ENCODE measurements around the gene PKM.

PKM gene

DNA sequence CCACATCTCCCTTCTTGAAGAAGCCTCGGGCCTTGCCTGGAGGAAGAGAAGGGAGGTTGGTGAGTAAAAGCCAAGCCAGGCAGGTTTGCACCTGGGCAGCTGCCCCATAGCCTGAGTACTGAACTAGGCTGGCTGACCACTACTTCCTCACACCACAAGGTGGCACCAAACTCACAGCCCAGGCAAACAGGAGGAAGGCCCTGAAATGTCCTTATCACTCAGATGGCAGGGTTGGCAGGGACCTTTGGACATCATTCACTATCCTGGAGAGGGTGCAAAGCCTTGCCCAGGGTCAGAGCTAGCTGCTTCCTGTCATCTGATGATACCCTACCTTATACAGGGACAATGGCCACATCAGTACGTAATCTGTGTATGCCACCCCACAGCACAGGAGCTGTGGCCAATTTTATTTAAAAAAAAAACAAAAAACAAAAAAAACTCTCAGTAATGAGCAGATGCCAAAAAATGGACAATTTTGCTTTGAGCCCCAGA is 31.2 kb downstream of the PKM start:
- DNase-seq: peak; percentile 84

DNA sequence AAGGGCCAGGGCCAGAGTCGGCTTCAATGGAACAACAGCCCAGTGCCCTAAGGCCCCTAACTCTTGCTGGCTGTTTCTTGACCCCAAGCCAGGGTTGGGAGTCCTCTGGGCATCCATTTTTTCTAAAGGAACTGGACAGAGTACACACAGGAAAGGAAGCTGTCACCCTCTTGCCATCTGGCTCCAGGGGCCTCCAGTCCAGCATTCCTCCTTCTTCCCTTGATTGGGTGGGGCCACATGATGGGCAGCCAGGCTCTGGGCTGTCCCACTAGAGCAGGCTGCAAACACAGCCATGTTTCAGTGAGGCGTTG is 31.8 kb downstream of the PKM start:
- no peak for DNase-seq

DNA sequence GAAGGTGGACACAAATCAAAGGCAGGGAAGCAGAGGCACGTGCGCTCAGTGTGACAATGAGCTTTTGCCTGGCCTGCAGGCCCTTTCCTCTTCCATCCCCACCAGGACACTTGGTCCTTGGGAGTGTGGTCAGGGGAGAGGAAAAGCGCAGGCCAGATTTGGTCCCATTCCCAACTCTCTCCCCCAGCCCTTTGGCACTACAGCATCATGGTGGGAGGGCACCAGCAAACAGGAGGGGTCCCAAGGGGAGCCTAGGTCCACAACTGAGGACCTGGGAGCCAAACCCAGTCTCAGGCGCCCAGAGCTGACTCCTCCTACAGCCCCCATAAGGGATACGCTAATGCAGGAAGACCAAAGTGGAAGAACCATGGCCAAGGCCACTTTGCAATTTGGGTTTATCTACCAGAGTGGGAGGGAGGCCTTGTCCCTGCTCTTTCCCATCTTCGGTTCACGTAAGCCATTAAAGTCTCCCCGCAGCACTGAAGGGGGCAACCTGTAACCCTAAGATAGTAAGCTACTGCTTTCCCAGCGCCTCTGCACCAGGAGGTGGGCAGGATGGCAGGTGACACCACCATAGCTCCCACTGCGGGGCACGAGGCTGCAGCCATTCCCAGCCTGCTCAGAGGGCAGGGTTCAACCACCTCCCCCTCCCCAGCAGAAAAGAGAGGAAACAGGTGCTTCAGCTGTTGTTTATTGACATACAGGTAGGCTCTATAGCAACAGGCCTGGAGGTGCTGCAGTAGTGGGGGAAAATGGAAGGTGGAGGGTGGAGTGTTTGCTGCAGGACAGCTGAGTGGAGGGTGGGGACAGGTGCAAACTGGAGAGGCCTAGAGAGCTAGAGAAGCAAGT is 32.4 kb downstream of the PKM start:
- DNase-seq: no peak

DNA sequence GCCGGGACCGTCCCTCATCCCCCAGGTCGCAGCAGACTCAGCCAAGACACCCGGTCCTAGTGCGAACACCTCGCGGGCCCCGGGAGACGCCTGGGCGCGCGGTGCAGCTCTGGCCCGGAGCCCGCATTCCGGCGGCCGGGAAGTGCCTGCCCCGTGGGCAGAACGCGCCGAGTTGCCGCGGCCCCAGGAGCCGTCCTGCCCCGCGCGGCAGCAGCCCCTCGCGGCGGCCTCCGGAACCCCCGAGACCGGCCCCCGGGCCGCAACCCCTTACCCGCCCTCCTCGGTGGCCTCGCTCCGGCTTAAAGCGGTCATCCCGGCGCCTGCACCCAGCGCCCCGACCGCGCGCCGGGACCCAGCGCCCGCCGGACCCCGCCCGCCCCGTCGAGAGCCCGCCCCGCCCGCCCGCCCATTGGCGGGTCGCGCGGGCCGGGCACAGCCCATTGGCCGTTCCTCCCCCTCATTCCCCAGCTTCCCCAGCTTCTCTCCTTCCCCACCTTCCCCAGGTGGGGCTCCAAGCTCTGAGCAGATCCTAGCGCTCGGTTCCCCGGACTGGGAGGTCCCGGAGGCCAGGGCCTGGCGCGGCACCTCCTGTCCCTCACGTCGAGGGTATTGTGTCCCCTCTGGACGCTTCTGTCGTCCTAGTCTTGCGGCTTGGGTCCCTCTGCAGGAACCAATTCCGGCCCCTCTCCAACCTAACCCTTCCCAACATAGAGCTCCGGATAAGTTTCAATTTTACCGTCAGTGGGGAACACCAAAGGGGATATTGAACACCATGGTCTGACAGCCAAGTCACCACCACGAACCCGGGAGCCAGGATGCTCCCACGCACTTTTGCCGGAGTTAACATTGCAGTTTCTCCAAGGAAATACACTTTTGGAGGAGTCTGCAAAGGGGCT is 33.3 kb downstream of the PKM start, which contains the start of gene GRAMD2A:
Gene GRAMD2A (minus strand): TSS at position 328 of the 896 bp plus-strand sequence.
- no peak for DNase-seq

DNA sequence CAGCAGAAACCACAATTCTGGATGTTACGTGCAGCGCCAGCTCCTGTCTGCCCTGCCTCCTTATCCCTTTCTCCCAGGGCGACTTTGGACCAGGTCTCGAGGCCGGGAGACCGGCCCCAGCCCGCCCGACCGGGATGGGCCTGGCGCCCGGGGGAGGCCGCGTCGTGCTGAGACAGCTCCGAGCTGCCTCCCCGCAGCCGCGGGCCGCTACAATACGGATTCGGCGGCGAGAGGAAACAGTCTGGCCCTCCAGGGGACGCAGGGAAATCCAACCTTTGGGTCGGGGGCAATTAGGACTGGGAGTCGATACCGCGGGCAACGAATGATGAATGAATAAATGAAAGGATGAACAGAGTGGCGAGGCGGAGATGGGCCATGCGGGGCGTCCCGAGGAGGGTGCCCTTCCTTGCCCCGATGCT is 33.9 kb downstream of the PKM start:
- DNase-seq: no peak

DNA sequence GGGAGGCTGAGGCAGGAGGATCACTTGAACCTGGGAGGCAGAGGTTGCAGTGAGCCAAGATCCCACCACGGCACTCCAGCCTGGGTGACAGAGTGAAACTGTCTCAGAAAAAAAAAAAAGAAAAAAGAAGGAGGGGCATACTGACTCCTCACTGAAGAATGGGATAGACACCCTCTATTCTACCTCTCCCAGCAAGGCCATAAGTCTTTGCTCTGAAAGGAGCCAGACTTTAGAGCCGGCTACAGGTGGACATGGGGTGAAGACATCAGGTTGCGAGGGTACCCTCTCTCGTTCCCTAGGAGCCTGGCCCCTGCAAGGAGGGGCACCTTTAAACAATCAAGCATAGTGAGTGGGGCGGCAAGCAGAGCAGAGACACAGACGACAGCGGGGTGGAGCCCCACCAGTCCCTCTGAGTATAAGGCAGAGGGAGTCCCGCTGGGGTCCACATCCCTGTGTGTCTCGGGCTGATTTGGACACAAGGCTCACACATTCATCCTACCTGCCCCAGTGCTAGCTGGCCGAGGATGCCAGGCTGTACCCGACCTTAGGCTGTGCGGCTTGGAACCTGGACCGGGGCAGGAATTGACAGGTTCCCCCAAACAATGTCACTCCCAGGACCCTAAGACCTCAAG is 34.5 kb downstream of the PKM start:
- no peak for DNase-seq

DNA sequence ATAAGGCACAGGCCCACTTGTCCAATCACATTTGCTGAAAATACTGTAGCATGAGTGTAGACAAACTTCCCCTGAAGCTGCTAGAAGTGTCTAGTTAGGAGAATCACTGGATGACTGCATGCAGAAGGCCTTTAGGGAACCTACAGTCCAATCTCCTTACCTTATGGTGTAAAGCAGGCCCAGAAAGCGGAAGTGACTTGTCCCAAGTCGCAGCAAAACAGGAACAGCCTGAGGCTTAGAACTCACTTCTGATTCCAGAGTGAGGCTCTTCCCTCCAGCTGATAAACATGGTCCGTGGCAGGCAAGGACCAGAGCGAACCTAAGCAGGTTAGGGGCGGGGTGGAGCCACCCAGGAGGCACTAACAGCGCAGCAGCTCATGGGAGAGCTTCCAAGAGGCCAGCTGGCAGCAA is 35.9 kb downstream of the PKM start:
- DNase-seq: peak; percentile 95

DNA sequence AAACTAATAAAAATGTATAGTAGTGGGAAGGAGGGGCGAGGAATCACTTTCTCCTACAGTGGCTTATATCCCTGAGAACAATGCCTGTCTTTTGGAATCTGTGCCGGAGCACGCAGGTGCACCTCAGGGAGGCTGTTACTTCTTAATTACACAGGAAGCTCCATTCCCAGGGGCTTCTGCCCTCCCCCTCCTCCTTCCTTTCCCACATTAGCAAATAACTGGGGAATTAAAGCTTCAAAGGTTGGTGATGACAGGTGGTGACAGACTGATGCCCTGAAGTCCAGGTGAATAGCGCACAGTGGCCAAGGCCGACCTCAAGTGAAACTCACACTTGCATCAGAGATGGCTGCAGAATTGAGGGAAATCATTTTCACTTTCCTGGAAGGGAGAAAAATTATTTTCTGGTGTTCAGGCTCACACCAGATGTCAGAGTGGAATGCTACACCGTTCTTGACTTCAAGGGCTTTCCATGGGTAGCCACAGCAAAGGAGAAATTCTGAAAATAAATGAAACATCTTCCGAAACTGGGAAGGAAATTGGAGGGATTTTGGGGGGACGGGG is 37.1 kb downstream of the PKM start:
- no peak for DNase-seq

DNA sequence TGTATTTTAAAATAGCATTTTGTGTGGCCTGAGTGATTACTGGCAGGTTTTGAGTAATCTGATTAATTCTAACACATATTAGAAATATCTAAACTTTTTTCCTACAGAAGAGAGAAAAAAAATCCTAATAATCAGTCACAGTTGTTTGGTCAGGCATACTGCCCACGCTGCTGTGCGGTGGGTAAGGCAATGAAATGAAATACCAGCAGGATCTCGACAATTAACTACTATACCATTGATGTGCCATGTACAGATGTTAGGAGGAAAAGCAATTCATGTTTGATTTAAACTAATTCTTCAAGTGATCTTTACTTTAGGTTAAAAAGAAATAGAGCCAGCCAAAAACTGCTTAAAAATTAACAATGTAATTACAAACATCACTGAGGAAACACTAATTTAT is 38.6 kb downstream of the PKM start:
- no peak for DNase-seq

DNA sequence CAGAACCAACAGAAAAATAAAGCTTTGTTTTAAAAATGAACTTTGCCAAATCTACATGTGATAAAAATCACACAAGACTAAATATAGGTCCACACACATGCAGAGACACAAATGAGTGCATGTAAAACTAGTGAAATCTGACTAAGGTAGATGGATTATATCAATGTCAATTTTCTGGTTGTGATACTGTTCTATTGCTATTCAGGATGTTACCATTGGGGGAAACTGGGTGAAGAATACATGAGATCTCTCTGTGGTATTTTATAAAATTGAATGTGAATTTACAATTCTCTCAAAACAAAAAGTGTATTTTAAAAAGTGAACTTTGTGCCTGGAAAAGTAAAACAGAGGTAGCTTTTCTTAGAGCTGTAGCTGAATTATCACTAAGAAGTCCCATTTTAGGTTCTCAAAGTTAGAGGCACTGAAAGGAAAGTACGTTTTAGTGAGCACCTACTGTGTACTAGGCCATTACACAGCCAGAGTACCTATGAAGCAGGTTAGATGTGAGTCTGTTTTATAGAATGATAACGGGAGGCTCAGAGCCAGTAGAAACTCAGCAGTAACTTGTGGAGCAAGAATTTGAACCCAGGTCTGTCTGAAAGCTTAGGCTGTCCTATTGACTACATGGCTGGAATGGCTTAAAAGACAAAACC is 41.6 kb downstream of the PKM start:
- no peak for DNase-seq

DNA sequence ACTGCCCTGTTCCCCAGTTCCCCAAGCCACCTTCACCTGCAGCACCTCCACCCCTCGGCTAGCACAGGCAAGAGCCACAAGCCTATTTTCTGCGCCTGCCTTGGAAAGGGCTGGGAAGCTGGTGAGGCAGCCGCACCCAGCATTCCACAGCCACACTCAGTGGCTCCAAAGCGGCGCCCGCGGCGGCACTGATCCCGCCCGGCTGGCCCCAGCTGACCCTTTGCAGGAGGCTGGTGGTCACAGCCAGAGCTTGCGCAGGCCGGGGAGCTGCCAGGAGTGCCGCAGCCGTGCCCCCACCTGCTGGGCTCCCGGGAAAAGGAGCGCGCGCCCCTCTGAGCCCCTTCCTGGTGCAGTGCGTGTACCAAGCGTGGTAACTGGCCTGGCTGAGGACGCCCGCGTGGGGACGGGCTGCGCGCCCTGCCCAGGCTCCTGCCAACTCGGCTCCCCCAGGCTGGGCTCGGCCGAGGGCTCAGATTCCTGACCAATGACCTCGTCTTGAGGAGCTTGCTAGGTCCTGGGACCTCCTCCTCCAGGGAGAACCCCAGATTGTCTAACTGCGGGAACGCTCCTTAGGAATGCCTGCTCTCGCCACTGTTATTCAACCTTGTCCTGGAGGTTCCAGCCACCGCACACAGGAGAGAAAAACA is 46.7 kb downstream of the PKM start:
- DNase-seq: no peak

DNA sequence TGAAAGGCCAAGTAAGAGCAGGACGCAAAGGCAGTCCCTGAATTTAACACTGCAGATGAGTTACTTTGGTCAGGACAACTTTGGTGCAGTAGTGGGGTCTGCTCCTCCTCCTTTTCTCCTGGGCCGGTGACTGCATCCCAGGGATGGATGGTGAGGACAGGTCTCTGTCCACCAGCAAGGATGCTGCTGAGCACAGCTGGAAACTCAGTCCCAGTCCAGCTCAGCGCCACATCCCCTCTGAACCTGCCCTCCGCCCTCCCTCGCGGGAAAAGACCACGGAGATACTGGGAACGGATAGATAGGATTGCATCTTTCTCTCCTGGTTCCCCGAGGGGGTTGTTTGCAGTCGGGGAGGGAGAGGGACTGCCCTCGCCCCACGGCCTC is 47.2 kb downstream of the PKM start:
- DNase-seq: no peak

DNA sequence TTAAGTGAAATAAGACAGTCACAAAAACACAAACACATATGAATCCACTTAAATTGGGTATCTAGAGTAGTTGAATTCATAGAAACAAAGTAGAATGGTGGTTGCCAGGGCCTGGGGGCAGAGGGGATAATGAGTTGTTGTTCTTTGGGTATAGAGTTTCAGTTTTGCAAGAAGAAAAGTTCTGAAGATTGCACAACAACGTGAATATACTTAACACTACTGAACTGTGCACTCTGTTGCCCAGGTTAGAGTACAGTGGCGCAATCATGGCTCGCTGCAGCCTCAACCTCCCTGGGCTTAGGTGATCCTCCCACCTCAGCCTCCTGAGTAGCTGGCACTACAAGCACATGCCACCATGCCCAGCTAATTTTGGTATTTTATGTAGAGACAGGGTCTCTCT is 48.3 kb downstream of the PKM start:
- no peak for DNase-seq

DNA sequence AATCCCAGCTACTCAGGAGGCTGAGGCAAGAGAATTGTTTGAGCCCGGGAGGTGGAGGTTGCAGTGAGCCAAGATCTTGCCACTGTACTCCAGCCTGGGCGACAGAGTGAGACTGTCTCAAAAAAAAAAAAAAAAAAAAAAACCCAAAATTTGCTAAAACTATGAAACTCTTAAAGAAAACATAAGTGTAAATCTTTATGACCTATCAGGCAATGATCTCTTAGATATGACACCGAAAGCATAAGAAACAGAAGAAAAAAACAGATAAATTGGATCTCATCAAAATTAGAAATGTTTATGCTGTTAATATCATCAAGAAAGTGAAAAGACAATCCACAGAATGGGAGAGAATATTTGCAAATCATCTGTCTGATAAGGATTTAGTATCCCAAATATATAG is 48.7 kb downstream of the PKM start:
- no peak for DNase-seq

DNA sequence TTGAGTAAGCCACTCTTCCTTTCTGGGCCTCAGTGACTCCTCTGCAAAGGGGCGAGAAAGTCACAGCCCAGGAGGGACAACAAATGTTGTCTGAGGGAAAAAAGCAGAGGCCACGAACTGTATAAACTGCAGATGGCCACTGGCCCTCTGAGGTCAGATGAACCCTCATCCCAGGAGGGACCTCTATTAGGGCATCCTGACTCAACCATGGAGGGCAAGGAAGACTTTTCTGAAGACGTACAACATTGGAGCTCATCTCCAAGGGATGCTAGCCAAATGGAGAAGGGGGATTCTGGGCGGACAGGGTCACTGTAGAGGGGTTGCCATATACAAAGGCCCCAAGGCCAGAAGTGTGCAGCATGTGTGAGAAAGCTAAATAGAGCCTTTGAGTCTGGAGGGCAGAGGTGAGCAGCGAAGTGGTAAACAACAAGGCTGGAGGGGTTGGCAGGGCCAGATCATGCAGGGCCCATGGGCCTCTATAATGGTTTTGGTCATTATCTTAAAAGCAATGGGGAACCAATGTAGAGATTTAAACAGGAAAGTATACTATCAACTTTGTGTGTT is 50.1 kb downstream of the PKM start:
- no peak for DNase-seq

DNA sequence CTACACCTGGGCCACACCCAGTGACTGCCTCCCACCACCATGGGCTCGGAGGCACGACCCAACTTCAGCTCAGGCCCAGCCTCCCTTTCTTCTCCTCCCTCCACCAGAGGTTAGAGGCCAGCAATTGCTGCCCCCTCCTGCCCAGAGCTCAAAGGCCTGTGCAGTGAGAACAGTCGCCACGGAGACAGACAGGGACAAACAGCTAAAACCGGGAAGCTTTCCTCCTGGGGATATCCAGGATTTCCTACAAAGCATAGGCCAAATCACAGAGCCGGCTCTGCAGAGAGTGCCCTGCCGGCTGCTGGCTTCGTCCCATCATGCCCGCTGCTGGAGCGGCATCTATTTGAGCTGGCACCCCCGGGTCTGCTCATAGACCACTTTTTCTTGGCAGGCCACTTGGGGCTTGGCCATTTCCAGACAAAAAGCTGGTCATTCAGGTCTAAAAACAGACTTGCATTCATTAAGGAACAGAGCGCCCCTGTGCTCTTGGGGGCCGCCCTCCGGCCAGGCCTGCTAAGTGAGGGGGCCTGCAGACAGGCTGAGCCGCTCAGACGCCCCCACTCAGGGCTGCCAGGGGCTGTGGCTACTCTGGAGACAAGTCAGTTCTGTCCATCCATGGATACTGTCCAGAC is 50.9 kb downstream of the PKM start:
- no peak for DNase-seq

DNA sequence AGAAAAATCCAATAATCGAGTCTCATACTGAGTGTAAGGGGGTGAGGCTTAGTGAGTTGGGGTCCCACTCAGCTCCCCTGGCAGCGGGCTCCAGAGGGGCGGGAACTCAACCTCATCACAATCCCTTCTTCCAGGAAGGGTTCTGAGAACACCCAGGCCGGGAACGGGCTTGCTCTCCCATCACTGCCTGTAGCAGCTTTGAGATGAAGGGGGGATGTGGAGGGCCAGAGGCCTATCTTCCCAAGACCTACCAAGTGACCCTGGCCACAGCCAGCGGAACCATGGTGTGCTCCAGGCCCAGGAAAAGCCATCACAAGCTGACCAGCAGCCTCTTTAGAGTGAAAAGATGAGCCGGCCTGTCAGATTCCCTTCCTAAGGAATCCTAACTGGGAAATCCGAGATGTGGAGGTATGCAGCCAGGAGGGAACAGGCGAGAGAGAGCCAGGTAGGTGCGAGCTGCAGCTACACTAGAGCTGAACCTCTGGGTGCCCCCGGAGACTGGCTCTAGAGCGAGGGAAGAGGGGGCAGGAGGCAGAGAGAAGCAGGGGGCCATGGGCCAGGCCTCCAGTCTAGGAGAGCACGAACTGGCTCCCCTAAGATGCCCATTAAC is 51.9 kb downstream of the PKM start:
- no peak for DNase-seq

DNA sequence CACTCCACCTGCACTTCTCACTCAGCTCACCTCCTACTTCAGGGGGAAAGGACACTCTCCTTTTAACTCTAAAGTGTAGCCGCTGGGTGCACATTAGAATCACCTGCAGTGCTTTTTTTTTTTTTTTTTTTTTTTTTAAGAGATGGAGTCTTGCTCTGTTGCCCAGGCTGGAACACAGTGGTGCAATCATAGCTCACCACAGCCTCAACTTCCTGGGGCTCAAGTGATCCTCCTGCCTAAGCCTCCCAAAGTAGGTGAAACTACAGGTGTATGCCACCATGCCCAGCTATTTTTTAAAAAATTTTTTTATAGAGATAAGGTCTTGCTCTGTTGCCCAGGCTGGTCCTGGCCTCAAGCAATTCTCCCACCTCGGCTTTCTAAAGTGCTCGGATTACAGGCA is 54.2 kb downstream of the PKM start:
- no peak for DNase-seq

DNA sequence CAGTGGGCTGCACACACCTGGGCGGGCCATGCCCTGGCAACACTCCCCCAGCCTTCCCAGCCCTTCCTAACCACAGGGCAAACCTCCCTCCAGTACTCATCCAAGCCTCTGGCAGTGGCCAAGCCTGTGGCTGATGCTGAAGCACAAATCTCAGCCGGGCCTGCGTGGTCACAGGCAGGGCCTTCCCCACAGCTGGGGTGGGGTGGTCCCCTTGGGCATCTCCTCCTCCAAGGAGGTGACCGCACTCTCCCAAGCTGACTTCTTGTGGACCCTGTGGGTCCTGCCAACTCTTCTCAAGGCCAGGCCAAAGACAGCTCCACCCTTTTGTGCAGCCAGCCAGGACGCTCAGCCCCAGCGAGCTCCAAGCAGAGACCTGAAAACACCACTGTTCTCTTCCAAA is 54.8 kb downstream of the PKM start:
- DNase-seq: no peak

DNA sequence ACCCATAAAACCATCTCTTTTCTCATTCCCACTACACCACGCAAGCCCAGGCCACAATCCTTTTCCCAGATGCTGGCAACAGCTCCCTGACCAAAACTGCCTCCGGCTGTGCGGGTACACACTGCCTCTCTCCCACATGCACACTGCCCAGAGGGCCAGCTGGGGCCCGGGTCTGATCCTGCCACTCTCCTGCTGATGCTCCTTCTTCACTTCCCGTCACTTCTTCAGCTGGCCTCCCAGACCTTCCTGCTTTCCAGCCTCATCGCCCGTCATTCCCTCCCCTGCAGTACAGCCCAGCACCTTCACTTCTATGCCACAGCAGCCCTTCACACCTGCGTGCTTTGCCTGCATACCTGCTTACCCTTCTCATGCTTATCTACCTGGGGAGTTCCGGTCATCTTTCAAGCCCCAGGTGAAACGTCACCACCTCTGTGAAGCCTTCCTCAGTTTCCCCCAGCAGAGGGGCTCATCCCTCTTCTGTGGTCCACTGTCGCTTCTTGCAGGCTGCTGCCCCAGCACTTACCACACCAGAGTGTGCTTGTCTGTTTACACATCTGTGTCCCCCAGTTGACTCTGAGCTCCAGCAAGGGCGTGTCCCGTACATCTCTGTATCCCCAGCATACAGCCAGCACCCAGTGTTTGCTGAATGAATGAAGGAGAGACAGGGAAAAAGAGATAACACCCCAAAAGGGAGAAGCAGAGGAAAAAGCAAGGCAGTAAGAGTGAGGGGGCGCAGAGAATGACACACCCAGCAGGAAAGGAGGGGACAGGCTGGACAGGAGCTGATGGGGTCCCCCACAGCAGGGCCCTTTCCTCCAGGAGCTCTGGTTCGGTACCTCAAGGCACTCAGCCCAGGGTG is 55.6 kb downstream of the PKM start:
- DNase-seq: no peak

All from OCI-M1 (cell line).